H7 (cell line): ENCODE results near the gene PTCD1. TPM values are rescaled to one million over a fixed set of nuclear protein-coding genes. Genes with fewer than 3 reads are reported as not detected.

Experiments used
- DNase-seq: peaks from one replicate; pipeline ENCODE4 v3.0.0; 2012
- H3K27me3 ChIP-seq: 2 replicates; pipeline ENCODE4 v1.6.0; 2011; ENCODE audit warnings: mild to moderate bottlenecking, low read length; ENCODE audit not compliant: control insufficient read depth, insufficient read depth
- H3K36me3 ChIP-seq: replicated peaks from 2 replicates; pipeline ENCODE4 v1.5.1; 2011; ENCODE audit warnings: low read length; ENCODE audit not compliant: control insufficient read depth, insufficient read depth
- H3K4me3 ChIP-seq: 2 replicates; pipeline ENCODE4 v1.5.1; 2011; ENCODE audit warnings: low read depth, mild to moderate bottlenecking, control low read depth, low read length, moderate library complexity; ENCODE audit not compliant: insufficient read depth
- total RNA-seq: library from RNA; depleted of rRNA; stranded (reverse); fragments of >200 nt; shearing (Covaris generic); gene quantifications from 2 replicates; pipeline ENCODE4 v1.2.3, GENCODE V29; 2014

Gene PTCD1
- total RNA-seq, 1 experiment from 2014 or later, result 11.2 TPM

DNA sequence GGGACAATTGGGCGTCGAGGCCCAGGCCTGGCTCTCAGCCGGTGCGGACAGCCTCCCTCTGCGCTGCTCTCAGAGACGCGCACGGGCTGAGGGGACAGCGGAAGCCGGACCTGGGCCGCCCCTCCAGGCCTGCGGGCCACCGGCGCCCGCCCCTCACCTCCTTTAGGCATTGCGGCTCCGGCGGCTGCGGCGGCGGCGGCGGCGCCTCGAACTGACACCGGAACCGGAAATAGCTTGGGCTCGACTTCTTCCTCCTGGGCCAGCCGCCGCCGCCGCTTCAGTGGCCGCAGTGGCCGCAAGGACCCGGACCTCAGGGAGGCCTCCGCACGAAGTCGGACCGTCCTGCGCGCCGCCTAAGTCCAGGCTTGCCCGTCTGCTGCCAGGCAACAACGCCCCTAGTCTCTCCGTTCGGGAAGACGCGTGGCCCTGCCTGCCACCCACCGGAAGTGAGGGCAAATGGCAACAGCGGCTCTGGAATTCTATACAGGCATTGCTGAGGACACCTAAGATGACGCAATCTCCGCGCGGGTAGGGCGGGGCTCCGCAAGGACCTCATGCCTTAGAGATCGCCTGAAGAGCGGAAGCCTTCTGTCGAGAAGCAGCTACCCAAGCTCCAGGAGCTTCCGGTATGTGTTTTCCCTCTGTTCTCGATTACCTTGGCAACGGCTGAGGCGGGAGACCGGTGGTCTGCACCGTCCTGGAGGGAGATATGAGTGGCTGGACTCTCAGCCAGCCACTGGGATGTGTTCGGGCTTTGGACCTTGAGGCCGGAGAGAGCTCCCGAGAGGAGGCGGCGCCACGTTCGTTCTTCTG is 30.0 kb downstream of the PTCD1 start, which contains the start of the genes BUD31 and PDAP1:
Gene BUD31, plus strand, starts transcription at position 591 of the 813 bp plus-strand sequence. CDS start 2,124 bp downstream, outside the sequence.
Gene PDAP1, minus strand, starts transcription at position 219 of the 813 bp plus-strand sequence. Its CDS starts 49 bp downstream, at position 170.
- Histone ChIP-seq H3K27me3 (no peaks in the 10 kb centered on the region), H3K4me3 (peak within 1 kb of the TSS; percentile 99), H3K36me3 (peaks cover 28% of the 10 kb centered on the region)
- peak; percentile 97 for DNase-seq

DNA sequence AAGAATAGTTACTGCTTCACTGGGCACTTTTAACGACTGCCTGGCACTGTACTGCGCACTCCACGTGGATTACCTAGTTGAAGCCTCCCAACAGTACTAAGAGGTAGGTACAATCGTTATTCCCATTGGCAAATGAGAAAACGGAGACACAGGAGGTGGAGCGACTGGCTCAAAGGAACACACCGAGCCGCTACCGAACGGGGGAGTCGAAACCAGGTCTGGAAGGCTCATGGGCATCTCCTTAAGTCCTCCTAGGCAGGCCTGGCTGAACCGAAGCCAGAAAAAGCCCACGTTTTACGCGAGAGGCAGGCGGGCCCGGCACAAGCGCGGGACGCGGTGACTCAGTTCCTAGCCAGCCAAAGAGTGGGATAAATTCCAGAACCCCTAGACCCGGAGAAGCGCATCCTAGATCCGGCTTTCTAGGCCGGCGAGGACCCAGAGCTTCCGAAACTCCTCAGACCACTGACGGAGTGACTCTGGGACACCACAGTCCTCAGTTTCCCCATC is 30.7 kb downstream of the PTCD1 start:
- Histone ChIP-seq H3K36me3 (peaks cover 28% of the 10 kb centered on the region), H3K27me3 (no peaks in the 10 kb centered on the region), H3K4me3 (peak overlapping the region; percentile 99)
- peak; percentile 70 for DNase-seq

DNA sequence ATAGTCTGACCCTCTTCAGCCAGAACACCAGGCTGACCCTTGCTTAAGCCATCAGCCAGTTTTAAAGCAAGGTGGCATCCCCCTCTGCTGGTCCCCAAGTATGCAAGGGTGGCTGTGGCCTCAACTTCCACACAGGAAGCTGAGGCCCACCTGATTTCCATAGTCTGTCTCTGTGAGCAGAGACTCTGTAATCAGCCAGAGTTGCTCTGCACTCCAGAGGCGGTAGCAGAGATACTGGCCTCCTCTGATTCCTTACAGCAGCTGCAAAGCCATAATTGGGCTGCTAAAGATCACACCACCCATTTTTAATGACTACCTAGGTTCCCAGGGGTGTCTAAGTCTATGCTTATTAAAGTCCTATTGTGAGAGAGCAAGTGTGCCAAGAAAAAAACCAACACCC is 32.0 kb downstream of the PTCD1 start:
- no peaks in the 10 kb centered on the region for H3K27me3 ChIP-seq
- H3K4me3 ChIP-seq, result no peak overlapping the region
- peaks cover 30% of the 10 kb centered on the region for H3K36me3 ChIP-seq
- DNase-seq, result no peak

DNA sequence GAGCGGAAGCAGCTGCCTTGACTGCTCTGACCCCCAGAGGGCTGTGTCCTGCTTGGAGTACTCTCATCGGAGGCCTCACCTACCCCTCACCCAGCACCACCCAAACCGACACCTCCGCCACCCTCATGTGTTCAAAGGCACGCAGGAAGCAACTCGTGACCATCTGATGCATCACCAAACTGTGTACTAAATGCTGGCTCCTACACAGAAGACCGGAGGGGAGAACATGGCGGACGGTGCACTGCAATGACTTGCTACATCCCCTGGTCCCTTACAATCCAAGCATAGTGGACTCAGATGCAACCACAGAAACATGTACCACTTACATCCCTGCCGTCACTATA is 33.6 kb downstream of the PTCD1 start:
- no peaks in the 10 kb centered on the region for H3K27me3 ChIP-seq
- H3K4me3 ChIP-seq, result no peak overlapping the region
- no peak for DNase-seq
- peaks cover 35% of the 10 kb centered on the region for H3K36me3 ChIP-seq

GRCh38 chr7:99404235-99404976 is 34.2 kb downstream of the PTCD1 start:
- DNase-seq, result no peak
- Histone ChIP-seq H3K4me3 (no peak overlapping the region), H3K27me3 (no peaks in the 10 kb centered on the region), H3K36me3 (peaks cover 41% of the 10 kb centered on the region)

DNA sequence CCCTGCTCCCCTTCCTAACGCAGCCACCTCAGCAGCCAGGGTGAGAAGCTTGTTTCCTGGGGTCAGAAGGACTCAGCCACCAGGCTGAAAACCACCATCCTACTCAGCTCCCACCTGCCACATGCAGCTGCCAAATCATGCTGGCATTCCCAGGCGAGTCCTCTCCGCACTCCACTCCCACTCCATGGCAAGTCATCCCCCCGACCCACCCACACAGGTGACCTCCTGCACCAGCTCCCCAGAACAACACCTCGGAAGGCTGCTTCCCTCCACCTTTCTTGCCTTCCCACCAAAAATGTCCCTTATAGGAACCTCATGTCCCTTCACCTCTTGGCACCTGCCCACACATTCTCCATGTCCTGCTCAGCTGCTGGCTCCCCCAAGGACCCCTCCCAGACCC is 34.8 kb downstream of the PTCD1 start:
- peaks cover 46% of the 10 kb centered on the region for H3K36me3 ChIP-seq
- H3K27me3 ChIP-seq, result no peaks in the 10 kb centered on the region
- no peak for DNase-seq
- no peak overlapping the region for H3K4me3 ChIP-seq

DNA sequence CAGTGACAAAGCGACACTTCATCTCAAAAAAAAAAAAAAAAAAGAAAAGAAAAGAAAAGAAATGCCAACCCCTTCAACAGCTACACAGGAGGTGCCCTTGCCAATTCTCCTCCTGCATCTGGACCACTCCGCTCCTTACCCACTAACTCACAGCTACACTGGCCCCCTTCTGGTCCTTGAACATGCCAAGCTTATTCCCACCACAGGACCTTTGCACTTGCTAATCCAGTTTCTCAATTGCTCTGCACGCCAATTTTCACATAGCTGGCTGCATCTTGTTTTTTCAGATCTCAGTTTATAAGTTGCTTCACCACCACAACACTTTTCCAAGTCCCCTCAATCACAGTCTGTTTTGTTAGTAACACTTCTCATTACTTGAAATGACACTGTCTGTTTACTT is 35.7 kb downstream of the PTCD1 start:
- Histone ChIP-seq H3K36me3 (peaks cover 51% of the 10 kb centered on the region), H3K4me3 (no peak overlapping the region), H3K27me3 (no peaks in the 10 kb centered on the region)
- no peak for DNase-seq

DNA sequence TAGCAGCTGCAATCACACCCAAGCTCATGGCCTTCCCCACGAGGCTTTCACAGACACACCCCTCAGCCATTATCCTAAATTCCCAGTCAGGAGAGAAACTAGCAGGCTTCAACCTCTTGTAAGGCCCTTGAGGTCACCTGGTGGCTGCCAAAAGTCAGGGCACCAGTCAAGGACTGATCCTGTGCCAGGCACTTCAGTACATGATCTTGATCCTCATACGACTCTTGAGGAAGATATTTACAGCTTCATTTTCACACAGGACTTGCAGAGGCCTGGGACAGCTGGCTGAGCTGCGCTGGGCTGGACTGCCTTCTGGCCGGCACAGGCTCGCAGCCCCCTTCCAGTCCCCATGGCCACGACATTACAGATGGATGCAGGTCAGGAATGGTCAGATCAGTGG is 39.0 kb downstream of the PTCD1 start:
- Histone ChIP-seq H3K4me3 (no peak overlapping the region), H3K27me3 (no peaks in the 10 kb centered on the region), H3K36me3 (peaks cover 59% of the 10 kb centered on the region)
- no peak for DNase-seq

DNA sequence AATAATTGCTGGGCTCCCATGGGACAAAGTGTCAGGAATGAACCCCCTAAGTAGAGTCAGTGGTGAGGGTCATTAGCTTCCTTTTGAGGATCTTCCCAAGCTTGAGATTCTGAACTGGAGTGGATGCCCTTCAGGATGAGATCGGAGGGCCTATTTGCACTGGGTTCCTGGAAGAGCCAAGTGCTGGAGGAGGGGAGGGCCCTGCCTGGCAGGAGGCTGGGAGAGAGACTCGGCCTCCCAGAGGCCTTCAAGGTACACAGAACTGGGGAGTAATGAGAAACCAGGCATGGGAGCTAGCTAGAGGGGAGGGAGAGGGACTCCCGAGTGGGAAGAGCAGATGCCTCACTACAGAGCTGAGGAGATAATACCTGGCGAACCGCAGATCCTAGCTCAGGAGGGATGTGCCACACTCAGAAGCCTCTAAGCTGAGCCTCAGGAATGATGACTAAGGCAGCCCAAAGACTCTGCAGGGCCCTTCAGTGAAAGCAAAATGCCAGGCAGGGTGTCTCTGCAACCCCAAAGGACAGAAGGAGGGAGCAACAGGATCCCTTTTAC is 39.6 kb downstream of the PTCD1 start:
- H3K4me3 ChIP-seq, result no peak overlapping the region
- peaks cover 53% of the 10 kb centered on the region for H3K36me3 ChIP-seq
- peak; percentile 23 for DNase-seq

GRCh38 chr7:99397297-99397983 is 41.2 kb downstream of the PTCD1 start:
- no peaks in the 10 kb centered on the region for H3K27me3 ChIP-seq
- H3K4me3 ChIP-seq, result no peak overlapping the region
- peak; percentile 31 for DNase-seq
- peaks cover 45% of the 10 kb centered on the region for H3K36me3 ChIP-seq

More for the DNA sequence above, 39.6 kb downstream of the PTCD1 start:
- H3K27me3 ChIP-seq, result no peaks in the 10 kb centered on the region

GRCh38 chr7:99396418-99397296 is 41.9 kb downstream of the PTCD1 start:
- peaks cover 41% of the 10 kb centered on the region for H3K36me3 ChIP-seq
- no peaks in the 10 kb centered on the region for H3K27me3 ChIP-seq
- H3K4me3 ChIP-seq, result no peak overlapping the region
- peak; percentile 39 for DNase-seq

- H3K4me3 ChIP-seq, result no peak overlapping the region
- peak; percentile 64 for DNase-seq
- H3K36me3 ChIP-seq, result peaks cover 40% of the 10 kb centered on the region
- H3K27me3 ChIP-seq, result no peaks in the 10 kb centered on the region
These were observed 42.8 kb downstream of the PTCD1 start for GRCh38 chr7:99395616-99396327.

- no peaks in the 10 kb centered on the region for H3K27me3 ChIP-seq
- no peak overlapping the region for H3K4me3 ChIP-seq
- peak; percentile 27 for DNase-seq
- peaks cover 31% of the 10 kb centered on the region for H3K36me3 ChIP-seq
These were observed 44.5 kb downstream of the PTCD1 start for GRCh38 chr7:99394188-99394502.
